ENCODE results near the gene GRID2.
"Not testable (repeated sequence)": the region's sequence is repeated elsewhere in the genome, so short reads cannot be mapped to it uniquely, and the experiment has no call there.

GRID2 gene

GRCh38 chr4:93676937-93677336 lies 1373.2 kb downstream of the GRID2 start:
- H3K27ac ChIP-seq (ENCODE audit: low read depth, low read length); H3K27me3 ChIP-seq (ENCODE audit: control insufficient read depth in 5 of 5, insufficient read depth in 4 of 5, low read length in 5 of 5); H3K4me1 ChIP-seq (ENCODE audit: control insufficient read depth in 5 of 5, insufficient read depth in 5 of 5, low read length in 5 of 5); H3K36me3 ChIP-seq (ENCODE audit: control insufficient read depth in 5 of 5, insufficient read depth in 5 of 5, low read length in 5 of 5); H3K9ac ChIP-seq (ENCODE audit: low read length in 5 of 5); H3K4me3 ChIP-seq (ENCODE audit: low read depth in 1 of 5, low read length in 5 of 5); H3K9me3 ChIP-seq (ENCODE audit: control insufficient read depth in 5 of 5, low read length in 5 of 5): not testable (repeated sequence)

GRCh38 chr4:93684571-93684970 lies 1380.8 kb downstream of the GRID2 start:
- no peaks in the 10 kb centered on the region for H3K27me3 ChIP-seq (ENCODE audit: control insufficient read depth in 5 of 5, insufficient read depth in 4 of 5, low read length in 5 of 5)
- no peaks in the 10 kb centered on the region for H3K4me1 ChIP-seq (ENCODE audit: control insufficient read depth in 5 of 5, insufficient read depth in 5 of 5, low read length in 5 of 5)
- no peak overlapping the region for H3K4me3 ChIP-seq (ENCODE audit: low read depth in 1 of 5, low read length in 5 of 5)
- H3K9ac ChIP-seq (ENCODE audit: low read length in 5 of 5): no peak overlapping the region
- H3K9me3 ChIP-seq (ENCODE audit: control insufficient read depth in 5 of 5, low read length in 5 of 5): no peaks in the 10 kb centered on the region
- no peaks in the 10 kb centered on the region for H3K36me3 ChIP-seq (ENCODE audit: control insufficient read depth in 5 of 5, insufficient read depth in 5 of 5, low read length in 5 of 5)
- no peak overlapping the region for H3K27ac ChIP-seq (ENCODE audit: low read depth, low read length)

GRCh38 chr4:93687304-93687703 lies 1383.5 kb downstream of the GRID2 start:
- no peaks in the 10 kb centered on the region for H3K9me3 ChIP-seq (ENCODE audit: control insufficient read depth in 5 of 5, low read length in 5 of 5)
- no peaks in the 10 kb centered on the region for H3K4me1 ChIP-seq (ENCODE audit: control insufficient read depth in 5 of 5, insufficient read depth in 5 of 5, low read length in 5 of 5)
- no peak overlapping the region for H3K9ac ChIP-seq (ENCODE audit: low read length in 5 of 5)
- H3K36me3 ChIP-seq (ENCODE audit: control insufficient read depth in 5 of 5, insufficient read depth in 5 of 5, low read length in 5 of 5): no peaks in the 10 kb centered on the region
- no peaks in the 10 kb centered on the region for H3K27me3 ChIP-seq (ENCODE audit: control insufficient read depth in 5 of 5, insufficient read depth in 4 of 5, low read length in 5 of 5)
- no peak overlapping the region for H3K4me3 ChIP-seq (ENCODE audit: low read depth in 1 of 5, low read length in 5 of 5)
- no peak overlapping the region for H3K27ac ChIP-seq (ENCODE audit: low read depth, low read length)

- Histone ChIP-seq H3K4me1 (ENCODE audit: control insufficient read depth in 5 of 5, insufficient read depth in 5 of 5, low read length in 5 of 5) (no peaks in the 10 kb centered on the region), H3K9ac (ENCODE audit: low read length in 5 of 5) (no peak overlapping the region), H3K27ac (ENCODE audit: low read depth, low read length) (no peak overlapping the region), H3K27me3 (ENCODE audit: control insufficient read depth in 5 of 5, insufficient read depth in 4 of 5, low read length in 5 of 5) (no peaks in the 10 kb centered on the region), H3K4me3 (ENCODE audit: low read depth in 1 of 5, low read length in 5 of 5) (no peak overlapping the region), H3K36me3 (ENCODE audit: control insufficient read depth in 5 of 5, insufficient read depth in 5 of 5, low read length in 5 of 5) (no peaks in the 10 kb centered on the region), H3K9me3 (ENCODE audit: control insufficient read depth in 5 of 5, low read length in 5 of 5) (no peaks in the 10 kb centered on the region)
Observed at GRCh38 chr4:93688978-93689377, 1385.2 kb downstream of the GRID2 start.

GRCh38 chr4:93693141-93693540 lies 1389.4 kb downstream of the GRID2 start:
- Histone ChIP-seq H3K9ac (ENCODE audit: low read length in 5 of 5) (no peak overlapping the region), H3K27ac (ENCODE audit: low read depth, low read length) (no peak overlapping the region), H3K27me3 (ENCODE audit: control insufficient read depth in 5 of 5, insufficient read depth in 4 of 5, low read length in 5 of 5) (no peaks in the 10 kb centered on the region), H3K36me3 (ENCODE audit: control insufficient read depth in 5 of 5, insufficient read depth in 5 of 5, low read length in 5 of 5) (no peaks in the 10 kb centered on the region), H3K4me3 (ENCODE audit: low read depth in 1 of 5, low read length in 5 of 5) (no peak overlapping the region), H3K9me3 (ENCODE audit: control insufficient read depth in 5 of 5, low read length in 5 of 5) (no peaks in the 10 kb centered on the region), H3K4me1 (ENCODE audit: control insufficient read depth in 5 of 5, insufficient read depth in 5 of 5, low read length in 5 of 5) (no peaks in the 10 kb centered on the region)

- no peak overlapping the region for H3K4me3 ChIP-seq (ENCODE audit: low read depth in 1 of 5, low read length in 5 of 5)
- no peaks in the 10 kb centered on the region for H3K27me3 ChIP-seq (ENCODE audit: control insufficient read depth in 5 of 5, insufficient read depth in 4 of 5, low read length in 5 of 5)
- H3K9ac ChIP-seq (ENCODE audit: low read length in 5 of 5): no peak overlapping the region
- H3K36me3 ChIP-seq (ENCODE audit: control insufficient read depth in 5 of 5, insufficient read depth in 5 of 5, low read length in 5 of 5): no peaks in the 10 kb centered on the region
- H3K27ac ChIP-seq (ENCODE audit: low read depth, low read length): no peak overlapping the region
- no peaks in the 10 kb centered on the region for H3K9me3 ChIP-seq (ENCODE audit: control insufficient read depth in 5 of 5, low read length in 5 of 5)
- H3K4me1 ChIP-seq (ENCODE audit: control insufficient read depth in 5 of 5, insufficient read depth in 5 of 5, low read length in 5 of 5): no peaks in the 10 kb centered on the region
Observed at GRCh38 chr4:93698686-93699085, 1394.9 kb downstream of the GRID2 start.

- Histone ChIP-seq H3K4me3 (ENCODE audit: low read depth in 1 of 5, low read length in 5 of 5) (no peak overlapping the region), H3K9ac (ENCODE audit: low read length in 5 of 5) (no peak overlapping the region), H3K27me3 (ENCODE audit: control insufficient read depth in 5 of 5, insufficient read depth in 4 of 5, low read length in 5 of 5) (no peaks in the 10 kb centered on the region), H3K4me1 (ENCODE audit: control insufficient read depth in 5 of 5, insufficient read depth in 5 of 5, low read length in 5 of 5) (no peaks in the 10 kb centered on the region), H3K36me3 (ENCODE audit: control insufficient read depth in 5 of 5, insufficient read depth in 5 of 5, low read length in 5 of 5) (no peaks in the 10 kb centered on the region), H3K27ac (ENCODE audit: low read depth, low read length) (no peak overlapping the region), H3K9me3 (ENCODE audit: control insufficient read depth in 5 of 5, low read length in 5 of 5) (no peaks in the 10 kb centered on the region)
Observed at GRCh38 chr4:93700571-93700970, 1396.8 kb downstream of the GRID2 start.

GRCh38 chr4:93710101-93710846 lies 1406.5 kb downstream of the GRID2 start:
- no peaks in the 10 kb centered on the region for H3K36me3 ChIP-seq (ENCODE audit: control insufficient read depth in 5 of 5, insufficient read depth in 5 of 5, low read length in 5 of 5)
- H3K4me3 ChIP-seq (ENCODE audit: low read depth in 1 of 5, low read length in 5 of 5): no peak overlapping the region
- H3K27ac ChIP-seq (ENCODE audit: low read depth, low read length): no peak overlapping the region
- no peaks in the 10 kb centered on the region for H3K9me3 ChIP-seq (ENCODE audit: control insufficient read depth in 5 of 5, low read length in 5 of 5)
- no peaks in the 10 kb centered on the region for H3K4me1 ChIP-seq (ENCODE audit: control insufficient read depth in 5 of 5, insufficient read depth in 5 of 5, low read length in 5 of 5)
- H3K9ac ChIP-seq (ENCODE audit: low read length in 5 of 5): no peak overlapping the region
- no peaks in the 10 kb centered on the region for H3K27me3 ChIP-seq (ENCODE audit: control insufficient read depth in 5 of 5, insufficient read depth in 4 of 5, low read length in 5 of 5)

- Histone ChIP-seq H3K4me1 (ENCODE audit: control insufficient read depth in 5 of 5, insufficient read depth in 5 of 5, low read length in 5 of 5) (no peaks in the 10 kb centered on the region), H3K36me3 (ENCODE audit: control insufficient read depth in 5 of 5, insufficient read depth in 5 of 5, low read length in 5 of 5) (no peaks in the 10 kb centered on the region), H3K9ac (ENCODE audit: low read length in 5 of 5) (no peak overlapping the region), H3K27ac (ENCODE audit: low read depth, low read length) (no peak overlapping the region), H3K27me3 (ENCODE audit: control insufficient read depth in 5 of 5, insufficient read depth in 4 of 5, low read length in 5 of 5) (no peaks in the 10 kb centered on the region), H3K9me3 (ENCODE audit: control insufficient read depth in 5 of 5, low read length in 5 of 5) (no peaks in the 10 kb centered on the region), H3K4me3 (ENCODE audit: low read depth in 1 of 5, low read length in 5 of 5) (no peak overlapping the region)
Observed at GRCh38 chr4:93710847-93711430, 1407.2 kb downstream of the GRID2 start.

- no peaks in the 10 kb centered on the region for H3K36me3 ChIP-seq (ENCODE audit: control insufficient read depth in 5 of 5, insufficient read depth in 5 of 5, low read length in 5 of 5)
- no peak overlapping the region for H3K27ac ChIP-seq (ENCODE audit: low read depth, low read length)
- H3K9ac ChIP-seq (ENCODE audit: low read length in 5 of 5): no peak overlapping the region
- H3K4me3 ChIP-seq (ENCODE audit: low read depth in 1 of 5, low read length in 5 of 5): no peak overlapping the region
- no peaks in the 10 kb centered on the region for H3K4me1 ChIP-seq (ENCODE audit: control insufficient read depth in 5 of 5, insufficient read depth in 5 of 5, low read length in 5 of 5)
- no peaks in the 10 kb centered on the region for H3K27me3 ChIP-seq (ENCODE audit: control insufficient read depth in 5 of 5, insufficient read depth in 4 of 5, low read length in 5 of 5)
- no peaks in the 10 kb centered on the region for H3K9me3 ChIP-seq (ENCODE audit: control insufficient read depth in 5 of 5, low read length in 5 of 5)
Observed at GRCh38 chr4:93718233-93718632, 1414.5 kb downstream of the GRID2 start.

Data from subcutaneous abdominal adipose tissue (tissue), 5 donors.